AG08396 (cell line): ENCODE data around the gene BRAT1.

Experiments
- DNase-seq: peaks from one replicate; pipeline ENCODE4 v3.0.0; 2012; ENCODE audit warnings: low spot score, mixed read lengths

BRAT1 gene

GRCh38 chr7:2523461-2523936 lies 31.8 kb downstream of the BRAT1 start:
- DNase-seq, result no peak

- no peak for DNase-seq
Observed at GRCh38 chr7:2522780-2523433, 32.4 kb downstream of the BRAT1 start.

- no peak for DNase-seq
Observed at GRCh38 chr7:2521952-2522591, 33.3 kb downstream of the BRAT1 start.

DNA sequence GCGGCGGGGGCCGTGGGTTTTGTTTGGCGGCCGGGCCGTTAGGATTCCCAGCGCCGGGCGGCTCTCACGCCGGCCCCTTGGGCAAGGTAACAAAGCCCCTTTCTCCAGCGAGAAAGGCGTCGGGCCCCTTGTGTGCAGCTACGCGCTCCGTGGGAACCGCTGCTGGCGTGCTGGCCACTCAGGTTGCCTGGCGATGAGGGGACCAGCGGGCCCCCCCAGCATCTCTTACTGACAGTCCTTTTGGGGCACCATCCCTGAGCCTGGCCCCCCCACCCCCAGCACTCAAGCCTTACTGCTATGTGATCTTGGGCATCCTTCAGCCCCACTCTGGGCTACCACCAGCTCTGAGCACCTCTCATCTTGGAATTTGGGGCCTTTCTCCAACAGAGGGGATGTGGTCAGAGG lies 34.0 kb downstream of the BRAT1 start:
- no peak for DNase-seq

DNA sequence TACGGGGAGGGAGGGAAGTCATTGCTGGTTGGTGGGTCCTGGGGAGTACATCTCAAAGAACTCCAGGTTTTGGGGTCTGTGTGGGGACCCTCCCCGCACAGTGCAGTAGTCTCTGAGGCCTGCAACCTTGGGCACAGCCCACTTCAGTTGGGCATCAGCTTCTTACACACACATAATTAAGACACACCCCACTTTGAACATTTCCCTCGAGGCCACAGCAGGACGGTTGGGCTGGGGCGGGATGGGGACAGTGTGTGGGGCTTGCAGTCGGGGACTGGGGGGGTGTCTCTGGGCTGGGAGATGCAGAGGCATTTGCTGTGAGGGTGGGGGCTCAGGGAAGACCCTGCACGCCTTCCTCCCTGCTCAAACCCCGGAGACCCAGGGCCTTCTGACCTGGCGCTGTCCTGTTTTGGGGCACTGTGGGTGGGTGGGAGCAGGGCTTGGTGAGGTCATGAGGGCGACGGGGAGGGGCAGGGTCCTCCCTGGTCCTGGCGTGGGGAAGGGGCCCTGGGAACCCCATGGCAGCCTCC lies 34.5 kb downstream of the BRAT1 start:
- no peak for DNase-seq

DNA sequence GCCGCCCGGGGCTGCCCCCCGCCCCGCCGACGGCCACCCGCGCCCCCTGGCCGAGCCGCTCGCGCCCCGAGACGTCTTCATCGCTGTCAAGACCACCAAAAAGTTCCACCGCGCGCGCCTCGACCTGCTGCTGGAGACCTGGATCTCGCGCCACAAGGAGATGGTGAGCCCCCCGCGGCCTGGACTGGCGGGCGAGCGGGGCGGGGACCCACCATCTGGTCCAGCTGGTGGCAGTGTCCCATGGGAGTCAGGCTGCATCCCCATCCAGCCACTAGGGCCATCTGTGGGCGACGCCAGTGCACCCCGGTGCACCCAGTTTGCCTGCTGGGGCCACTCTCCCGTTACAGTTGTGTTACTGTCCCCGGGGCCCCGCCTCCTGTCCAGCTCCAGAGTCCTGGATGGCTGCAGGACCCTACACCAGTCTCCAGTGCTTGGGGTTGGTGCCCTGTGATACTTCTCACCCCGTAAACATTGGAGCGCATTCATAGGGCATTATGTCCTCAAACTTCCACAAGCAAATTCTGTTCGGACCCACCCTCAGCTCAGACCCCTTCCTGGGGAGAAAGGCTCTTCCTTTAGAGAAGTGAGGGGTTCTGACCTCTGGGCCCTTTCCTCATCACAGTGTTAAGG lies 35.1 kb downstream of the BRAT1 start:
- DNase-seq, result no peak

GRCh38 chr7:2519119-2519930 lies 36.0 kb downstream of the BRAT1 start, which contains the start of gene LFNG:
Gene LFNG, plus strand, starts transcription at chr7:2519774. Its CDS starts 88 bp downstream, at chr7:2519862.
- DNase-seq, result peak; percentile 99

DNA sequence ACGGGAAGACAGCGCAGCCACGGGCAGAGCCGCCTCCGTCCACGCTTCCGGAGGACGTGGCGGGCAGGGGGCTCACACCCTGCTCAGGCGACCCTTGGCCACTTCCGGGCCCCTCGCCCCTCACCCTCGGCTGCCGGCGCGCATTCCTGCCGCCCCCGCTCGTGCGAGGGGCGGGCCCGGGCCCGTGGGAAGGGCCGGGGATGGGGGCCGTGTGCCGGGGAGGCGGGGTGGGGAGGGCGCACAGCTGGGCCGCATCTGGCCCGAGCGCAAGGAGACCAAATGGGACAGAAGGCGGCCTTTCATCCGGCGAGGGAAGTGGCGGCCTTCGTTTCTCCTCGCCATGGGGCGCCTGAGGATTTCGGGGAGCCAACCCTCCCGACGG lies 36.6 kb downstream of the BRAT1 start:
- DNase-seq, result no peak

DNA sequence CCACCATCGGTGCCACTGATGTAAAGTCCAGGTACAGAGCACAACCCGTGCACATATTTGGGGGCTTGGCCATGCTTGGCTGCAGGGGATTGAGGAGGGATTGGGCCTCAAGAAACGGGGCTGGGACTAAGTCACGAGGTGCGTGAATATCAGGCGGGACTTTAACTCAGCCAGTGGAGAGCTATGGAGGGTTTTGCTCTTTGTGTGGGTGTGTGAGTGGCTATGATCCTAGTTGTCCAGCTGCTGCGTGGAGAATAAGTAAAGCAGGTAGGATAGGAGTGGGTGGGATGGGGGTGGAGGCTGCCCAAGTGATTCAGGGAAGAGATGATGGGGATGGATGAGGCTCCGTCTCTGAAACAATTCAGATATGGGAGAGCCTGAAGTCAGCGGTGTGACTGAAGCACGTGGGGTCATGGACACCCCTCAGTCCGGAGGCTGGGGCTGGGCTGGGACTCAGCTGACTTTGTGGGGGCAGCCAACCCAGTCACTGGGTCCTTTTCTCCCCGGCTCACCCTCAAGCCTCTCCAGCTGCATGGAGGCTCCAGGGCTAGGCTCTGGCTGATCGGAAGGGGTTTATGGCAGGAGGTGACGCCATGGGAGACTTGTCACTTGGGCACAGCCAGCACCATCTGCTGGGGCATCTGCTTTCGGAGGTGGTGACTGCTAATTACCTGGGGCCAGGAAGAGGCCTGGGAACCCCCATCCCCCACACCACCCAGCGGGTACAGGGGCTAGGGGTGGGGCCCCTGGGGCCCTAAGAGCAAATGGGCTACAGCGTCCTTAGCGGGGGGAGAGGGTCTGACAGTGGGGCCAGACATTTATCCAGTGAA lies 37.4 kb downstream of the BRAT1 start:
- no peak for DNase-seq

GRCh38 chr7:2517026-2517425 lies 38.3 kb downstream of the BRAT1 start:
- DNase-seq, result peak; percentile 94

DNA sequence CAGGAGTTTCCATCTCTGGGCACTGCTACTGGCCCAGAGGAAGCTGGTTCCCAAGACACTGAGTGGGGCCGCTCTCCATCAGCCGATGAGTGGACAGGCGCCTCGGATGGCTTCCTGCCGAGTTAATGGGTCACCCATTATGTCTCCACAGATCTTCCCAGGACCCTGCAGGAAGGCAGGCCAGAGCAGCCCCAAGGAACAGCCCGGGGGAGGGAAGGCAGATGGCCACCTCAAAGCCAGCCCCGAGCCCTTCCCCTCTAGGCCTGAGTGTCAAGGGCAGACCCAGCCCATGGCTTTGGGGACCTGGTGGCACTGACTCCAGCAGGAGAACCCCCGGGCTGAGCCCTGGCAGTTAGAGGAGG lies 39.1 kb downstream of the BRAT1 start:
- no peak for DNase-seq

DNA sequence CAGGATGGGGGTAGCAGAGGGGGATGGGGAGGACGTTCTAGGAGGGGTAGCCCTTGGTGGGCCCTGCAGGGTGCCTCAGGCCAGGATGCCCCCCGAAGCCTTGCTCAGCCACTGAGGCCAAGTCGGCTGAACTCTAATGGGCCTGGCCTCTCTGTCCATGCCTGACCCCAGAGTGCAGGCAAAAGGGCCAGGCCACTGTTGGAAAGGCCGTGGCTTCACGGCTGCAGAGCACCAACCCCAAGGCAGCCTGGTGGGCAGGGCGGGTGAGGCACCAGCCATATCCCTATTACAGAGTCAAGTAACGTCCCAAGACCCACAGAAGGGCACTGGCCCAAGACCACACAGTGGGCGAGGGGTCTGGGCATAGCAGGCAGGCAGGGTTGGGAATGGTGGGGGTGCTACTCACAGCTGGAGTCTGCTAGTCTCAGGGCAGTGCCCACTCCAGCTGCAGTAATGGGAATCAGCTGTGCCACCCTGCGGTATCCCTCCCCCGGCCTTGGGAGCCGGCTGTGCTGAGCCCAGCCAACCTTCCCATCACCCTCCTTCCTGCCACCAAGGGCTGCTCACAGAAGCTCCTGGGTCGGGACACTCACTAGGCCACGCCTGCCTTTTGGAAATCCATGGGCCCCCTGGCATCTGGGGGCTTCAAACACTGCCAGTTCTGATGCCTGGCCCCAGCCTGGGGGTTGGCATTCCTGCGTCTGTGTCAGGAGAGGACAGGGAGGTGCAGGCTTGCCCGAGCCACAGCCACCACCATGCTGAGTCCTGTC lies 39.7 kb downstream of the BRAT1 start:
- no peak for DNase-seq

DNA sequence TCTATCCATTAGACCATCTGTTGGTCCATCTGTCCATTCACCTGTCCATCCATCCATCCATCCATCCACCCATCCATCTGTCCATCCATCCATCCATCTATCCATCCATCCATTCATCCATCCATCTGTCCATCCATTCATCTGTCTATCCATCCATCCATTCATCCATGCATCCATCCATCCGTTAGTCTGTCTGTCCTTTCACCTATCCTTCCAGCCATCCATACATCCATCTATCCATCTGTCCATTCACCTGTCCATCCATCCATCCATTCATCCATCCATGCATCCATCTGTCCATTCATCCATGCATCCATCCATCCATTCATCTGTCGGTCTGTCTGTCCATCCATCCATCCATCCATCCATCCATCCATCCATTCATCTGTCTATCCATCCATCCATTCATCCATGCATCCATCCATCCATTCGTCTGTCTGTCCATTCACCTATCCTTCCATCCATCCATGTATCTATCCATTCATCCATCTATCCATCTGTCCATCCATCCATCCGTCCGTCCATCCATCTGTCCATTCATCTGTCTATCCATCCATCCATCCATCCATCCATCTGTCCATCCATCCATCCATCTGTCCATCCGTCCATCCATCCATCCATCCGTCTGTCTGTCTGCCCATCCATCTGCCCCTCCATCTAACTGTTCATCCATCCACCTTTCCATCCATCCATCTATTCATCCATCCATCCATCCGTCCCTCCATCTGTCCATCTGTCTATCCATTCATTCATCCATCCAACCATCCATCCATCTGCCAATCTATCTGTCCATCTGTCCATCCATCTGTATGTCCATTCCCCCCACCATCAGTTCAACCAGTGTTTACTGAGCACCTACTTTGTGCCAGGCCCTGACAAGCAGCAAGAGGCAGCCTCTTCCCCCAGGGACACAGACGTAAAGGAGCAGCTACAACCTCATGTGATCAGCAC lies 40.6 kb downstream of the BRAT1 start:
- no peak for DNase-seq

GRCh38 chr7:2513702-2514101 lies 41.6 kb downstream of the BRAT1 start:
- no peak for DNase-seq

DNA sequence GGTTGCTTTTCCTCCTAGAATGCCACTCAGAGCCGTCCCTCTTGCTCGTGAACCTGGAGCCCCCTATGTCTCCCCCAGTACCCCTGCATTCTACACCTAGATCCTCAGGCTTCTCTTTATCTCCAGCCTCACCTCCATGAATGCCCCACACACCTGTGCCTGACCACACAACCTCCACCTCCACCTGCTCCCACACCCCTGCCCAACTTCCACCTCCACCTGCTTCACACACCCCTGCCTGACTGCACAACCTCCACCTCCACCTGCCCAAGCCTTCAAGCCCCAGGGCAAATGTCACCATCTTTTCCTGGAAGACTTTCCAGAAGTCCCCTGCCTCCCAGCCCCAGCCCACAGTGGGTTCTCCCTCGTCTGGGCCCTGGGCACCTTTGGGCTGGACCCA lies 42.6 kb downstream of the BRAT1 start:
- no peak for DNase-seq

DNA sequence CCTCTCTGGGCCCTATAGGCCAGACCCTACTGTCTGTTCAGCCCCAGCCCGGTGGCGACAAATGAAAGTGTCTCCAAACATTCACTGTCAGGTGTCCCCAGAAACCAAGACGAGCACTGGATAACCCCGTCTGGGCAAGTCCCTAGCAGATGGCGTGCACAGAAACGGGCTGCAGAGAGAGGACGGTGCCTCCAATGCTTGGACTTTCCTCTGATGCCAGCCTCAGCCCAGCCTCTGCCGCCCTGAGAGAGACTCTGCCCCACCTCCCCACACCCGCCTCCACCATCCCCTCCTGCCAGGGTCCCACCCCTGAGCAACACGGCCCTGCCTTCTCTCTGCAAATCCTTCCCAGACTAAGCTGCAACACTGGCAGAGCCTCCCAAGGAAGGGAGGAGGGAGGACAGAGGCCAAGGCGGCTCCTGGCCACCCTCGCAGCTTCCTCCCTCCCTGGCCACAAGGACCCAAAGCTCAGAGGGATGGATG lies 43.1 kb downstream of the BRAT1 start:
- peak; percentile 58 for DNase-seq

DNA sequence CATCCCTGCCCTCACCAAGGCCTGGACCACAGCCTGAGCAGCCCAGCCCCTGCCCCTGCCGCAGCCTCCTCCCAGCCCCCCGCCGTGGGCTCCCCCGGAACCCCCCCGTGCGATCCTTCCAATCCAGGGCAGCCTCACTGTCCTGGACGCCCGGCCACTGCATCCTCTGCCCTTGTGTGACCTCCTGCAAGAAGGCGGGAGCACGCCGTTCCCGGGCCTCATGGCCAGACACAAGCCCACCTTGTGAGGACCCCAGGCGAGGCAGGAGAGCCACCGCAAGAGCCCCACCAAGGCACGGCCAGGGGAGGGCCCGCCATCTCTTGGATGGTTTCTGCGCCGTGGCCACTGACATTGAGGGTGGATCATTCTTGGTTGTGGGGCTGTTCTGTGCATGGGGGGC lies 43.6 kb downstream of the BRAT1 start:
- no peak for DNase-seq

DNA sequence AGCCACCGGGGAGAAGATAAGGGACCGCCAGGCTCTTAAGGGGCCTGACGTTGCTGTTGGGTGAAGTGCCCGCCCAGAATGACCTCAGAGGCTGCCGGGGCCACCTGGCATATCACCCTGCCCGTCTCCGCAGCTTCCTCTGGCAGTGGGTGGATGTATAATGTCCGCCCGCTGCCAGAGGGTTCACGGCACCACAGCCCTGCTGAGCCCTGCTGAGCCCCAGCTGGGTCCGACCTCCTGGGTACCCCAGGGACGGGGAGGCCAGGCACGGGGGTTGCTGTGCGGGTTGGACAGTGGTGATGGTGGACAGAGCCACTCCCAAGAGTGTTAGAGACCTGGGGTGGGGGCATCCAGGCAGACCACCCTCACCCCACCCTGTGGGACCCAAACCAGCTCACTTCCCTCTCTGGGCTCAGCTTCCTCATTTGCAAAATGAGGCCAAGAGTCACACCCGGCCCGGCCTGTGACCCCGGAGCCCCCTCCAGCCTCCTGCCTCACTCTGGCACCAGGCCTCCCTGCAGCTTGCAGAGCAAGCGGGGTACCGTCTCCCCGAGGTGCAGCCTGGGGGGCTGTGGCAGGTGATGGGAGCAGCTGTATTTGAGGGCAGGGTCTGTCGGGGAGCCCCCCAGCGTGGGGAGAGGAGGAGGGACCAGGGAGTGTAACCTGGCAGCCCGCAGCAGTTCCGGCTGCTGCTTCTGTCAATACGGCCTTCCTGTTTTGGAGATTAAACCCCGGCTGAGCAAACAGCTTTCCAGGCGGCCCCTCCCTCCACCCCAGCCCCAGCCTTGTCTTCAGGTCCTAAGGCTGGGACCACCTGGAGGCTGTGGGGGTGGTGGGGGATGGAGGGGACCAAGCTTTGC lies 44.2 kb downstream of the BRAT1 start:
- DNase-seq, result no peak
